ENCODE results near the gene LRRC61. TPM values are rescaled to one million over a fixed set of nuclear protein-coding genes. Genes with fewer than 3 reads are reported as not detected.

LRRC61 gene
- total RNA-seq, 2 experiments from 2014 or later: not detected

DNA sequence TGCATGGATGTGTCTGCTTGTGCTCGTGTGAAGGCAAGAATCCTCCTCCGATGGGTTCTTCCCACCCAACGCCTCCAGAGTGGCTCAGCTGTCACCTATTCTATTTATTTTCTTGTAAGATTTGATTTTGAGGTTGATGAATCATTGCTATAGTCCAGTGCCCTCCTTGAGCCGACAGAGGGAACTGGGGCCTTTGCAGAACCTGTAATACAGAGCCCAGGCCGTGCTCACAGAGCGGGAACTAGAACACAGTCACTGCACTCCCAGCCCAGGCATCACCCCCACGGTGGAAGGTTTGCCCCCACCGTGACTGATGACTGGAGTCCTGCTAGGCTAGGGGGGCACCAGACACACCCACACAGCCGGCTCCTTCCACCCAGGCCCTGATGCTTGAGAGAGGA lies 16.3 kb downstream of the LRRC61 start:
- POLR2A ChIA-PET: no interaction called here

DNA sequence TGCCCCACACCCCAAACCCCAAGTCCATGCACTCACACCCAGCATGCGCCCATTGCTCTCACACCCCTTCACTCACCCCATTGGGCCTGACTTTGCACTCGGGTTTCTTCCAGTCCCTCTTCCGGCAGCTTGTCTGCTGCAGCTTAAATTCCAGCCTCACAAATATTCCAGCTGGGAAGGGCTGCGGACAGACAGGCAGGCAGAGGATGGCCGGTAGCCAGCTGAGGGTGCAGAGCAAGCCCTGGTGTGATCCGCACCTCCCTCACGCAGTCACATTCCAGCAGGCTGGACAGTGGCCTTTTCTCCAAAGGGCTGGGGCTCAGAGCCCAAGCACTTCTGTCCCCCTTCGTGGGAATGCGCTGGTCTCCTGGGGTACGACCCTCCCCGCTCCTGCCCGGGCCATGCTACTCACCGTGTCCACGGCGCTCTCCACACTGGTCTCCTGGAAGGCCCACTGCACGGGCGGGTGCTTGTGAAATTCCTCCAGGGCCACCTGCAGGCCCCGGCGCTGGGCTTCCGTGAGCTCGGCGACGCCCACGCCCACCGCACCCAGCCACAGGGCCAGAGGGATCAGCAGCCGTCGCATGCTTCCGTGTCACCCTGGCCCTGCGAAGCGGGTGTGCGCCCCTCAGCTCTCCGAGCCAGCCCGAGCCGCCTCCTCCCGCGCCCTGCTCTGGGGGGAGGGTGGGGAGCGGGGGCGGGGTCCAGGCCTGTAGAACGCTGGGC lies 17.0 kb downstream of the LRRC61 start:
- Histone ChIP-seq H2AFZ (ENCODE audit: low read length) (no peak overlapping the region), H3K27ac (ENCODE audit: low read depth, low read length, poor library complexity, severe bottlenecking) (no peak overlapping the region), H4K20me1 (ENCODE audit: insufficient read depth, low read length) (no peaks in the 10 kb centered on the region), H3K36me3 (ENCODE audit: insufficient read depth, low read length) (no peaks in the 10 kb centered on the region), H3K9me3 (ENCODE audit: low read length) (peaks cover 8% of the 10 kb centered on the region; the same call in 1 of the 2 replicates), H3K4me1 (ENCODE audit: insufficient read depth, low read length, poor library complexity, severe bottlenecking) (no peaks in the 10 kb centered on the region), H3K79me2 (ENCODE audit: insufficient read depth, low read depth, low read length) (no peaks in the 10 kb centered on the region), H3K9me2 (ENCODE audit: insufficient read depth, low read length) (no peaks in the 10 kb centered on the region), H3K4me2 (ENCODE audit: low read length) (no peak overlapping the region), H3K4me3 (ENCODE audit: low read depth, low read length, poor library complexity, severe bottlenecking) (no peak overlapping the region)
- no peak for DNase-seq (ENCODE audit: low spot score)
- ChIA-PET POLR2A (no interaction called here), CTCF (ENCODE audit: unreplicated experiment) (no interaction called here)
- intact Hi-C loops (cut with micrococcal nuclease; ENCODE audit: unreplicated experiment): no loop called here
- no peak for TF ChIP-seq EZH2phosphoT487 (IDR thresholded peaks at IDR 0.05; ENCODE audit: borderline replicate concordance, low read depth, low read length)
- TF ChIP-seq, protein P1, sequence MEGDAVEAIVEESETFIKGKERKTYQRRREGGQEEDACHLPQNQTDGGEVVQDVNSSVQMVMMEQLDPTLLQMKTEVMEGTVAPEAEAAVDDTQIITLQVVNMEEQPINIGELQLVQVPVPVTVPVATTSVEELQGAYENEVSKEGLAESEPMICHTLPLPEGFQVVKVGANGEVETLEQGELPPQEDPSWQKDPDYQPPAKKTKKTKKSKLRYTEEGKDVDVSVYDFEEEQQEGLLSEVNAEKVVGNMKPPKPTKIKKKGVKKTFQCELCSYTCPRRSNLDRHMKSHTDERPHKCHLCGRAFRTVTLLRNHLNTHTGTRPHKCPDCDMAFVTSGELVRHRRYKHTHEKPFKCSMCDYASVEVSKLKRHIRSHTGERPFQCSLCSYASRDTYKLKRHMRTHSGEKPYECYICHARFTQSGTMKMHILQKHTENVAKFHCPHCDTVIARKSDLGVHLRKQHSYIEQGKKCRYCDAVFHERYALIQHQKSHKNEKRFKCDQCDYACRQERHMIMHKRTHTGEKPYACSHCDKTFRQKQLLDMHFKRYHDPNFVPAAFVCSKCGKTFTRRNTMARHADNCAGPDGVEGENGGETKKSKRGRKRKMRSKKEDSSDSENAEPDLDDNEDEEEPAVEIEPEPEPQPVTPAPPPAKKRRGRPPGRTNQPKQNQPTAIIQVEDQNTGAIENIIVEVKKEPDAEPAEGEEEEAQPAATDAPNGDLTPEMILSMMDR (conservative IDR thresholded peaks at IDR 0.05; ENCODE audit: low read length): no peak
- BruUV-seq (replicated peaks): no TSS peak

More for the DNA sequence above, 16.3 kb downstream of the LRRC61 start:
- BruUV-seq (replicated peaks): no TSS peak
- Histone ChIP-seq H3K27ac (ENCODE audit: low read depth, low read length, poor library complexity, severe bottlenecking) (no peak overlapping the region), H2AFZ (ENCODE audit: low read length) (no peak overlapping the region), H3K4me3 (ENCODE audit: low read depth, low read length, poor library complexity, severe bottlenecking) (no peak overlapping the region), H3K36me3 (ENCODE audit: insufficient read depth, low read length) (no peaks in the 10 kb centered on the region), H4K20me1 (ENCODE audit: insufficient read depth, low read length) (no peaks in the 10 kb centered on the region), H3K79me2 (ENCODE audit: insufficient read depth, low read depth, low read length) (no peaks in the 10 kb centered on the region), H3K9me2 (ENCODE audit: insufficient read depth, low read length) (no peaks in the 10 kb centered on the region), H3K4me2 (ENCODE audit: low read length) (no peak overlapping the region), H3K4me1 (ENCODE audit: insufficient read depth, low read length, poor library complexity, severe bottlenecking) (no peaks in the 10 kb centered on the region), H3K9me3 (ENCODE audit: low read length) (peaks cover 8% of the 10 kb centered on the region; the same call in 1 of the 2 replicates)
- no peak for DNase-seq (ENCODE audit: low spot score)
- intact Hi-C loops (cut with micrococcal nuclease; ENCODE audit: unreplicated experiment): no loop called here
- CTCF ChIA-PET (ENCODE audit: unreplicated experiment): no interaction called here
- no peak for TF ChIP-seq EZH2phosphoT487 (IDR thresholded peaks at IDR 0.05; ENCODE audit: borderline replicate concordance, low read depth, low read length)
- TF ChIP-seq, protein P1 (conservative IDR thresholded peaks at IDR 0.05; ENCODE audit: low read length): no peak

DNA sequence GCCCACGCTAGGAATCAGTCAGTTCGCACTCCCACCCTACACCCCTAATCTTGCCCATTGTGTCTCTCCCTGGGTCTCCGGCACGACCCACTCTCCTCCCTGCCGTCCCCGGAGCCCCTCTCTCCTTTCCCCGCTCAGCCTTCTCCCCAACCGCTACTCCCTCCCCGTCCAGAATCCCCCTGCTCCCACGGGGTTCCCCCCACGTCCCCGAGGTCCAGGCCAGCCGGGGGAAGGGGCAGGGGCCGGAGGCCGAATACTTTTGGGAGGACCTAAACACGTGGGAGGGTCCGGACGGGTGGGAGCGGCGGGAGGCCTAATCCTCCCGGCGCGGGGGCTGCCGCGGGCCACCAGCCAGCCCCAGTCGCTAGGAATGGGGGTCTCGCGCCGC lies 17.7 kb downstream of the LRRC61 start:
- CTCF ChIA-PET (ENCODE audit: unreplicated experiment): no interaction called here
- peaks cover 8% of the 10 kb centered on the region; the same call in 1 of the 2 replicates for H3K9me3 ChIP-seq (ENCODE audit: low read length)
- intact Hi-C loops (cut with micrococcal nuclease; ENCODE audit: unreplicated experiment): no loop called here
- H3K36me3 ChIP-seq (ENCODE audit: insufficient read depth, low read length): no peaks in the 10 kb centered on the region
- no peaks in the 10 kb centered on the region for H3K9me2 ChIP-seq (ENCODE audit: insufficient read depth, low read length)
- no peak overlapping the region for H3K27ac ChIP-seq (ENCODE audit: low read depth, low read length, poor library complexity, severe bottlenecking)
- no TSS peak for BruUV-seq (replicated peaks)
- no peak overlapping the region for H2AFZ ChIP-seq (ENCODE audit: low read length)
- H4K20me1 ChIP-seq (ENCODE audit: insufficient read depth, low read length): no peaks in the 10 kb centered on the region
- H3K4me3 ChIP-seq (ENCODE audit: low read depth, low read length, poor library complexity, severe bottlenecking): no peak overlapping the region
- H3K4me1 ChIP-seq (ENCODE audit: insufficient read depth, low read length, poor library complexity, severe bottlenecking): no peaks in the 10 kb centered on the region
- no peaks in the 10 kb centered on the region for H3K79me2 ChIP-seq (ENCODE audit: insufficient read depth, low read depth, low read length)
- POLR2A ChIA-PET: no interaction called here
- H3K4me2 ChIP-seq (ENCODE audit: low read length): no peak overlapping the region
- no peak for DNase-seq (ENCODE audit: low spot score)
- TF ChIP-seq, protein P1 (conservative IDR thresholded peaks at IDR 0.05; ENCODE audit: low read length): no peak
- no peak for TF ChIP-seq EZH2phosphoT487 (IDR thresholded peaks at IDR 0.05; ENCODE audit: borderline replicate concordance, low read depth, low read length)

All from OCI-LY7 (cell line).